22Rv1 (cell line): ENCODE data around the gene P2RY1.

Experiments used
- CTCF ChIP-seq: fragments of 450-650 bp; IDR thresholded peaks from 2 replicates; pipeline ENCODE4 v1.5.1; 2017; ENCODE audit warnings: mild to moderate bottlenecking
- ZFX ChIP-seq: fragments of 450-650 bp; IDR thresholded peaks from 2 replicates; pipeline ENCODE4 v1.6.1; 2017; ENCODE audit warnings: antibody characterized with exemption, borderline replicate concordance

DNA sequence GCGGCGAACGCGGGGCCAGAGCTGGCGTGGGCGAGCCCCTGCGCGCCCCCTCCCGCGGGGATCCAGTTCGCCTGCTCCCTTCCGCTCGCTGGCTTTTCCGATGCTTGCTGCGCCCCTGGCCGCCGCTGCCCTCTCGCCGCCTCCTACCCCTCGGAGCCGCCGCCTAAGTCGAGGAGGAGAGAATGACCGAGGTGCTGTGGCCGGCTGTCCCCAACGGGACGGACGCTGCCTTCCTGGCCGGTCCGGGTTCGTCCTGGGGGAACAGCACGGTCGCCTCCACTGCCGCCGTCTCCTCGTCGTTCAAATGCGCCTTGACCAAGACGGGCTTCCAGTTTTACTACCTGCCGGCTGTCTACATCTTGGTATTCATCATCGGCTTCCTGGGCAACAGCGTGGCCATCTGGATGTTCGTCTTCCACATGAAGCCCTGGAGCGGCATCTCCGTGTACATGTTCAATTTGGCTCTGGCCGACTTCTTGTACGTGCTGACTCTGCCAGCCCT lies 721 bp downstream of the P2RY1 start:
- peak; percentile 34 for TF ChIP-seq CTCF
- no peak for TF ChIP-seq ZFX
